Activated CD4-positive, alpha-beta T cell treated with anti-CD3 and anti-CD28 coated beads, Interleukin-2, amount 50 U/mL, for 16 hours (primary cell): Measurements from ENCODE around the gene DRC1.

Experiments
- DNase-seq: peaks from one replicate; pipeline ENCODE4 v3.0.0-alpha.2; 2020

The DRC1 gene

GRCh38 chr2:26503231-26503880, 101.6 kb downstream of the DRC1 start:
- peak; percentile 88 for DNase-seq

GRCh38 chr2:26504002-26504401, 102.3 kb downstream of the DRC1 start:
- DNase-seq = no peak

- DNase-seq = no peak
Observed at GRCh38 chr2:26506279-26506678, 104.6 kb downstream of the DRC1 start.
